A204.1 (cell line): ENCODE results near the gene CXCR6.

ENCODE experiments used
- FAIRE-seq: peaks from 2 replicates; lab custom pipeline; 2012; peaks lifted over from hg19 to GRCh38; lab: Jason Lieb, UNC

CXCR6 gene

GRCh38 chr3:45949432-45949831, 6.2 kb downstream of the CXCR6 start:
- no peak for FAIRE-seq

- FAIRE-seq: no peak
Observed at GRCh38 chr3:45950131-45950530, 6.9 kb downstream of the CXCR6 start.

DNA sequence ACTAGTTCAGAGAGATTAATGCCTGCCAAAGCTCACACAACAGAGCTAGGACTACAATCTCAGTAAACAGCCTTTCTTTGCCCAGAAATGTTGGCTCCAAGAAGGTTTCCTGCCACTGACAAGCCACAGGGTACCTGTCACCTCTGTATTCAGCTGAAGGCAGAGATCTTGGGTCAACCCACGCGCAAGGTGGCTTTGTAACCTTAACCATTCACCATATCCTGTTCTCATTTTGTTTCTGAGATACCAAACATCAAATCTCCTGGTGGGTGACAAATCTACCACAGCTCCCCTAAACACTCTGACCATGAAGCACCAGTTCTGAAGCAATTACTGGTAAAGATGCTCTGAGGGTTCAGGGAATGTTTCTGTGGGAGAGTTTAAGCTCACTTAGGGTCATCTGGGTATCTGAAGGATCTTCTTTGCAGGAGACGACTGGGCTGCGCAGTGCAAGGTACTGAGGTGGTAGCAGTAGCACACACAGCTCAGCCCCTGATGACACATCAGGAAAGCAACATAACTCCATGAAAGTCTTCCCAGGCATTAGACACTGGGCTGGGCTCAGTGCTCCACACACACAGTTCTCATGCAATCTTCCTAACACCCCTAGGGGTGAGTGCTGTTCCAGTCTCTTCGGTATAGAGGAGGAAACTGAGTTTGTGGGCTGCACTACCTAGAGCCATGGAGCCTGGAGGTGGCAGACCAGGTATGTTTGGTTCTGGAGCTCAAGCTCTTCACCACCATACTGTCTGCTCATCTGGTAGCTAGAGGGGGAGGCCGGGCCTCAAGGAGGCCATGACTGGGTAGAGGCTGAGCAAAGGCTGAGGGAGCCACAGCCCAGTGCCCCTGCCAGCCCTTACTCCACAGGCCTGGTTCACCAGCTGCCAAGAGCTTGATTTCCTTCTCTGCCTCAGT, 7.7 kb downstream of the CXCR6 start:
- FAIRE-seq: no peak

- no peak for FAIRE-seq
Observed at GRCh38 chr3:45951946-45952345, 8.7 kb downstream of the CXCR6 start.

- no peak for FAIRE-seq
Observed at GRCh38 chr3:45952456-45952855, 9.2 kb downstream of the CXCR6 start.

GRCh38 chr3:45953536-45953935, 10.3 kb downstream of the CXCR6 start:
- FAIRE-seq: no peak

GRCh38 chr3:45954306-45954705, 11.0 kb downstream of the CXCR6 start:
- no peak for FAIRE-seq

DNA sequence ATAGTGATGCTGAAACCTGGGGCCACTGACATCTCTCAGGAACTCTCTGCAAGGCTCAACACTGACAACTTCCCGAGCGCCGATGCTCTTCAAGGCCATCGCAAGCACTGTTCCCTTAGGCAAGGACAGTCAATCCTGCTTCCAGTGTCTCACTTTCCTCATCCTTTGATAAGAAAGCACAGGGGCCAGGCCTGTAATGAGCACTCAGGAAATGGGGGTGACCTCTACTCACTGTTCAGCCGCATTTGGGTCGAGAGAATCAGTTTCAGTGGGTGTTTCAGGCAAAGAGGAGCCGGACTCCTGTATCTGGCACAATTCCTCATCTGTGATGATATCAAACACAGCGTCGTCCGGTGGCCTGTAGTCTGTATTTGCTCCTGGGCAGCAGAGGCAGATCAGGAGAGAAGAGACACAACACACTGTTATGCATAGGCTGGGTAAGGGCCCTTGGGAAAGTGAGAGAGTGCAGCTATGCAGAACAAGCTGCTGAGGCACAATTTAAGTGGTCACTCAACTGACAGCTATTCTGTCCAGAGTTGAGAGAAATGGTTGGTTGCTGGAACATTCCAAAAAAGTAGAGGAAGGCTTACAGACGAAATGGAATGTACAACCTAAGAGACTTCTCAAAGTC, 11.9 kb downstream of the CXCR6 start:
- no peak for FAIRE-seq

DNA sequence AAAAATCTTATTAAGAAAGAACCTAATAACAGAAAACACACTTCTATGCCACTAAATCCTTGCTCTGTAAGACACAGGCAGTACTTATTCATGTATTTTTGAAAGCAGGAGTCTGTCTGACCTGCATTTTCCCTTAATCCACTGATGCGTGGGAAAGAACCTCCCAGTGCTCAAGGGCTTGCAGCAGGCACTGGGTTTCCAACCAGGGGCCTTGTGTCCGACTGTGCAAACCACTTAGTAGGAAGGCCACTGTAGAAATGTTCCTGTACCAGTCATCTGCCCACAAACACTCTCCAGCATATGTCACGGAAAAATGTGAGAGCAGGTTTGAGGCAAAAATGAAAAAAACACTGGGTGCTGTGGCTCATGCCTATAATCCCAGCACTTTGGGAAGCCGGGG, 12.4 kb downstream of the CXCR6 start:
- FAIRE-seq: no peak

GRCh38 chr3:45957586-45957985, 14.3 kb downstream of the CXCR6 start:
- FAIRE-seq: no peak

- FAIRE-seq: no peak
Observed at GRCh38 chr3:45958321-45958791, 15.1 kb downstream of the CXCR6 start.

DNA sequence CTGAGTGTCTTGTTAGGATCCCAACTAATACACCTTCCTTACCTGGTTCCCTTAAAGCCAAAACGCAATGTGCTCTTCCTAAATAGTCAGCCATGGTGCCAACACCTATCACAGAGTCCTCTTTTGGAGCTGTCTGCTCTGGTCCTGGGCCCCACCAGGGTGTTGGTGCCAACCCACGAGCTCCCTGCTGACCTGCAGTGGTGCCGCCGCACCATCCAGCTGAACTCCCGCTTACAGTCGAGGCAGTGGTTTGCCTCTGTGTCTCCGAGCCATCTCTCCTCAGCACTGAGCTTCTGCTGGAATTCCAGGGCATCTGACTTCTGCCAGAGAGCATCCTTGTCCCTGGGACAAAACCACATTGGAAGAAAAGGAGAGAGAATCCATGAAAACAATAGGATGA, 15.9 kb downstream of the CXCR6 start:
- no peak for FAIRE-seq

- no peak for FAIRE-seq
Observed at GRCh38 chr3:45960289-45960688, 17.0 kb downstream of the CXCR6 start.

GRCh38 chr3:45962033-45962432, 18.8 kb downstream of the CXCR6 start:
- FAIRE-seq: no peak

- no peak for FAIRE-seq
Observed at GRCh38 chr3:45964139-45964538, 20.9 kb downstream of the CXCR6 start.

DNA sequence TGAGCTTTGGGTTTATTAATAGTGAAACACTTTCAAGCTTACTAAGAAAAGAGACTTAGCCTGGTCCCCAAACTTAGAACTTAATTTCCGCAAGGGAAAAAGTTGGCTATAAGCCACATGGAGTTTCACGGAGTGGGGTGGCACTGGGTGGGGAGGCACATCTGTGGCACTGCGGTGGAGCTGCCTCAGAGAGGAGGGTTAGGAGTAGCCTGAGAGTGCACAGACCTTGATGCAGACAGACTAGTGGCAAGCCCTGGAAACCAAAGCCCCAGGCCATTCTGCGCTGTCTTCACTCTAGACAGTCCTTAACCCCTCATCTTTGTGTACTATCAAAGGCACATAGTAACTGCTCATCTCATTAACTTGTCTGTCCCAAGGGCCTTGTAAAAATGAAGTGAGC, 22.0 kb downstream of the CXCR6 start:
- no peak for FAIRE-seq

GRCh38 chr3:45965653-45966052, 22.4 kb downstream of the CXCR6 start:
- no peak for FAIRE-seq

DNA sequence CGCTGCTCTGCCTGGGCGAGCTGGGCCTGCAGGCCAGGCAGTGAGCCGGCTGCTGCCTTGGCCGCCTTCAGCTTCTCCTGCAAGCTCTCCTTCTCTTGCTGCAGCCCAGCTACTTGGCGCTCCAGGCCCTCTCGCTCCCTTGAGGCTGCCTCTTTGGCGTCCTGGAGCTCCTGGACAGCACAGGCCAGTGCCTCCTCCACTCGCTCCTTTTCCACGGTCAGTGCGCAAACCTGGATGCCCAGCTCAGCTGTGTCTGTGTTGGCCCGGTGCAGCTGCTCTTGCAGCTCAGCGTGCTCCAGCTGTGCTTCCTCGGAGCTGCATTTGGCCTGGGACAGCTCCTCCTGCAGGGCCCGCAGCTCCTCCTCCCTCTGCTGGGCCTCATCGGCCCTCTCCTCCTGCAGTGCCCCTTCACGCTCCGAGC, 23.1 kb downstream of the CXCR6 start:
- no peak for FAIRE-seq

- no peak for FAIRE-seq
Observed at GRCh38 chr3:45966950-45967640, 23.8 kb downstream of the CXCR6 start.

DNA sequence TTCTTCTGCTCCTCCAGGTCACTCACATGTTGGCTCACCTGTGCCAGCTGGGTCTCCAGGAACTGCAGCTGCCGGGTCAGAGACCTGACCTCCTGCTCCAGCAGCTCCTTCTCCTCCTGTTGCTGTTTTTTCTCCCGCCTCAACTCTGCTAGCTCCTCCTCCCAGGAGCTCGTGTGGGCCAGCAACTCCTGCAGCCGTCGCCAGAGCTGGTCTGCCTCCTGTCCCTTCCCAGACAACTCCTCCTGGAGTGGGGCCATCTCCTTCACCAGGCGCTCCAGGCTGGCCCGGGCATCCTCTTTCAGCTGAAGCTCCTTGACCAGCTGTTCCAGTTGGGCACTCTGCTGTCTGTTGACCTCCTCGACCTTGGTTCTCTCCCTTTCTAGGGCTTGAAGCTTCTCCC, 24.5 kb downstream of the CXCR6 start:
- FAIRE-seq: no peak

DNA sequence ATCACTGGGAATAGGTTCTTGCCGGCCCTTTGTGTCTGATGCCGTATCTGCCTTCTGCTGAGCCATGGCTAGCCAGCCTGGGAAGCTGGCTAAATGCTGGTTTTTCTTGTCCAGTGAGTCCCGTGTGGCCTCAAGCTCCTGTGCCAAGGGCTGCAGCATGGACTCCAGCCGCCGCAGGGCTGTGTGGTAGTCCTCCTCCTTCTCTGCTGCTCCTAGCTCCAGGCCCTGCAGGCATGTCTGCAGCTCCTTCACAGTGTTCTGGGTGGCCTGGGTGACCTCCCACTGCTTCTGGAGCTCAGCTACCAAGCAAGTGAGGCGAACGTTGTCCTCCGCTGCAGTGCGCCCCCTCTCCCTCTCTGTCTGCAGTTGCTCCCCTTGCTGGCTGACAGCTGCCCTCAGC, 24.9 kb downstream of the CXCR6 start:
- FAIRE-seq: no peak

DNA sequence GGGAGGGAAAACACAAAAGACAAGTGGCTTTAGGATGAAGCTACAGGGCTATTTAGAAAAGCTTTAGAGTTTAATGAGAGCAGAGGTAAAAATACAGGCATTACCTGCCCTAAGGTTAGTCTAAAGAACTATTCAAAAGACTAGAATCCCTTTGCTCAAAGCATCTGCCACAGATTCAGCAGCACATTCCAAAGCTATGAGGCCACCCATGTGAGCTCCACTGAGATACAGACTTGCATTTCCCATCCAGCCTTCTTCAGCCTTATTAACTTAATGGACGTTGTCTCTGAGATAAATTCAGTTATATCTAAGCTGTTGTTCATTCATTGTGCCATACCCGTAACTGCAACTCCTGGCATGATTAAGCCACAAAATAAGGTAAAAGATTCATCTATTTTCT, 25.4 kb downstream of the CXCR6 start:
- no peak for FAIRE-seq

GRCh38 chr3:45969116-45969515, 25.9 kb downstream of the CXCR6 start:
- FAIRE-seq: no peak
